Hepatocyte (in vitro differentiated cells): ENCODE results near the gene SEC14L6.

Experiments
- CTCF ChIP-seq: fragments of 200-600 bp; sonication (generic); IDR thresholded peaks from 2 replicates; pipeline ENCODE4 v1.5.1; 2016; ENCODE audit warnings: antibody characterized with exemption, mild to moderate bottlenecking; ENCODE audit not compliant: poor library complexity
- EZH2phosphoT487 ChIP-seq: fragments of 200-600 bp; sonication (generic); IDR thresholded peaks from one replicate; pipeline ENCODE4 v1.6.1; 2018; ENCODE audit warnings: antibody characterized with exemption, mild to moderate bottlenecking, low read depth, moderate library complexity; ENCODE audit not compliant: unreplicated experiment, severe bottlenecking

DNA sequence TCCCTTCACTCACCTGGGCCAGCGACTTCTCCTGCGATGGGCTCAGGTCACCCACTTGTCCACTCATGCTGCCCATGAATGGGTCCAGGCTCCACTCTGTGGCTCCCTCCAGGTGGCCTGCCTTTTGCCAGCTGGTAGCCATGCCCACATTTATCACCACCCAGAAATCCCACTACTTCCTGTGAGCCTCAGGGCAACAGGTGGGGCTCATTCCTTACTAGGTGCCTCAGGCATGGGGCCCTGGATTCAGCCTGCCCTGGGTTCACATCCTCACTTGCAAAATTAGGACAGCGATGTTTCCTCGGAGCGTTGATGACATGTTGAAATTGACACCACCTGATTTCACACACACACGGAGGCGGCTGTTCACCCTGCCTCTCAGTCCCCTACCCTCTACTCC, at the start of gene SEC14L6:
- TF ChIP-seq CTCF = no peak
- TF ChIP-seq EZH2phosphoT487 = no peak
